Suprapubic skin (tissue), 4 donors: ENCODE measurements around the gene NMNAT2. TPM values are rescaled to one million over a fixed set of nuclear protein-coding genes. Genes with fewer than 3 reads are reported as not detected.
"Not testable (repeated sequence)": the region's sequence is repeated elsewhere in the genome, so short reads cannot be mapped to it uniquely, and the experiment has no call there.

ENCODE experiments used
- DNase-seq, 2 donors: peaks; one replicate each; pipeline ENCODE4 v3.0.0-alpha.2; 2019; ENCODE audit warnings: low spot score in 2 of 2
- H3K27ac ChIP-seq: fragments of 200-600 bp; sonication (generic); one replicate; pipeline ENCODE4 v1.5.1; 2019
- H3K27me3 ChIP-seq: fragments of 200-600 bp; sonication (generic); one replicate; pipeline ENCODE4 v1.5.1; 2019
- H3K36me3 ChIP-seq: fragments of 200-600 bp; sonication (generic); one replicate; pipeline ENCODE4 v1.5.1; 2019
- H3K4me1 ChIP-seq: fragments of 200-600 bp; sonication (generic); one replicate; pipeline ENCODE4 v1.5.1; 2019
- H3K4me3 ChIP-seq: fragments of 200-600 bp; sonication (generic); one replicate; pipeline ENCODE4 v1.5.1; 2019; ENCODE audit warnings: mild to moderate bottlenecking
- H3K9me3 ChIP-seq: fragments of 200-600 bp; sonication (generic); one replicate; pipeline ENCODE4 v1.5.1; 2019
- EP300 ChIP-seq: sonication (generic); formaldehyde crosslinking; IDR thresholded peaks from one replicate; pipeline ENCODE4 v1.6.1; 2017; ENCODE audit warnings: antibody characterized with exemption
- POLR2A ChIP-seq, 2 donors: fragments of 450-650 bp; IDR thresholded peaks; one replicate each; pipeline ENCODE4 v1.6.1; 2017; ENCODE audit warnings: antibody characterized with exemption in 2 of 2, mild to moderate bottlenecking in 2 of 2, moderate library complexity in 2 of 2
- POLR2AphosphoS5 ChIP-seq, 3 donors: sonication (generic); formaldehyde crosslinking; IDR thresholded peaks; one replicate each; pipeline ENCODE4 v1.6.1; 2017; ENCODE audit warnings: antibody characterized with exemption in 3 of 3
- WGBS: methylation state at CpG from one replicate; pipeline ENCODE4 v1.1.5; 2018; 5-methylcytosine and 5-hydroxymethylcytosine counted together
- total RNA-seq, 4 donors: library from RNA; depleted of rRNA; stranded (reverse); fragments of >200 nt; gene quantifications; one replicate each; pipeline ENCODE4 v1.1.0, GENCODE V29; 2016
- TF ChIP-seq, protein P1 (sequence below), 2 donors: fragments of 200-600 bp in 1 of 2; fragments of 450-650 bp in 1 of 2; sonication (generic) in 1 of 2; IDR thresholded peaks; one replicate each; pipeline ENCODE4 v1.5.1; 2016 to 2019; ENCODE audit warnings: antibody characterized with exemption in 2 of 2, mild to moderate bottlenecking in 1 of 2, moderate library complexity in 1 of 2

The NMNAT2 gene
- total RNA-seq, 4 donors from 2014 or later: 0.48 to 0.81 (median 0.68) TPM

- TF ChIP-seq POLR2A (IDR thresholded peaks at IDR 0.05): no peak
- TF ChIP-seq, protein P1, sequence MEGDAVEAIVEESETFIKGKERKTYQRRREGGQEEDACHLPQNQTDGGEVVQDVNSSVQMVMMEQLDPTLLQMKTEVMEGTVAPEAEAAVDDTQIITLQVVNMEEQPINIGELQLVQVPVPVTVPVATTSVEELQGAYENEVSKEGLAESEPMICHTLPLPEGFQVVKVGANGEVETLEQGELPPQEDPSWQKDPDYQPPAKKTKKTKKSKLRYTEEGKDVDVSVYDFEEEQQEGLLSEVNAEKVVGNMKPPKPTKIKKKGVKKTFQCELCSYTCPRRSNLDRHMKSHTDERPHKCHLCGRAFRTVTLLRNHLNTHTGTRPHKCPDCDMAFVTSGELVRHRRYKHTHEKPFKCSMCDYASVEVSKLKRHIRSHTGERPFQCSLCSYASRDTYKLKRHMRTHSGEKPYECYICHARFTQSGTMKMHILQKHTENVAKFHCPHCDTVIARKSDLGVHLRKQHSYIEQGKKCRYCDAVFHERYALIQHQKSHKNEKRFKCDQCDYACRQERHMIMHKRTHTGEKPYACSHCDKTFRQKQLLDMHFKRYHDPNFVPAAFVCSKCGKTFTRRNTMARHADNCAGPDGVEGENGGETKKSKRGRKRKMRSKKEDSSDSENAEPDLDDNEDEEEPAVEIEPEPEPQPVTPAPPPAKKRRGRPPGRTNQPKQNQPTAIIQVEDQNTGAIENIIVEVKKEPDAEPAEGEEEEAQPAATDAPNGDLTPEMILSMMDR (IDR thresholded peaks at IDR 0.05): no peak
- no peak for TF ChIP-seq POLR2AphosphoS5 (IDR thresholded peaks at IDR 0.05)
- TF ChIP-seq EP300: no peak
- Histone ChIP-seq H3K27me3 (peaks cover 3% of the 10 kb centered on the region), H3K9me3 (no peaks in the 10 kb centered on the region), H3K4me1 (no peaks in the 10 kb centered on the region), H3K4me3 (no peak overlapping the region), H3K27ac (no peak overlapping the region), H3K36me3 (no peaks in the 10 kb centered on the region)
- no peak for DNase-seq
- WGBS: 88% methylated on average over 2 of the region's 2 CpGs
These were observed 10.7 kb downstream of the NMNAT2 start for GRCh38 chr1:183407474-183407873.

DNA sequence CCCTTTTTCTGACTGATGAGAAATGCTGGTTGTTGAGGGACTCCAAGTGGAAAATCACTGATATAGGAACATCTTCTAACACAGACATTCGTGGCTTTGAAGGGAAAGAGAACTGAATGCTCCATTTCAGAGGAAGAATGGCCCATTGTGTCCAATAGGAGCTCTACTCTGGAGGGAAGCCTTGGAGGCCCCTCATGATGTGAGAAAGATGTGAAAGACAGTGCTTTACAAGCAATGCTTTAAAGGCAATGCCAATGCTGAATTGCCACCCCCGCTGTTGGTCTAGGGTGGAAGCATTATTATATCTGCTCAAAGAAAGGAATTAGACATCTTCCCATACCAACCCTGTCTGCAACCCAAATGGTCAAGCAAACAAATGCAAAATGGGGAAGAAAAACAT, 13.7 kb downstream of the NMNAT2 start:
- Histone ChIP-seq H3K27ac (no peak overlapping the region), H3K36me3 (no peaks in the 10 kb centered on the region), H3K27me3 (peaks cover 3% of the 10 kb centered on the region), H3K4me3 (no peak overlapping the region), H3K4me1 (no peaks in the 10 kb centered on the region), H3K9me3 (no peaks in the 10 kb centered on the region)
- no peak for DNase-seq
- 67% methylated on average over 2 of the region's 2 CpGs for WGBS
- TF ChIP-seq POLR2AphosphoS5 (IDR thresholded peaks at IDR 0.05) (no peak), EP300 (no peak), POLR2A (IDR thresholded peaks at IDR 0.05) (no peak)
- TF ChIP-seq, protein P1 (IDR thresholded peaks at IDR 0.05): no peak

DNA sequence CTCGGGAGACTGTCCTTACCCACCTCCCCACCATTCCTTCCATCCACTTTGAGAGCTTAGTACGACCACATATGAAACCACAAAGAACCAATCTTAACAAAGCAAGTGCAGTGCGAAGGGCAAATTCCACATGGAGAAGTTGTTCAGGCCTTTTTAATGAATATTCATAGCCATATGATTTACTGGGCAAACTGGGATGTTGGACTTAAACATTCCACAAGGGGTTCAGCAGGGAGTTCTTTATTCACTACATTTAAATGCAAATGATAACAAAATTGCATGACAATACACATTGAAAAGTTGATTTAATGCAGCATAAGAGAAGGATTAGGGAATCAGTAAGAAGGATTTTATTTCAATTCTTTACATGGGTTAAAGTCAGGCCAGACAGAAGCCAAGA, 14.7 kb downstream of the NMNAT2 start:
- TF ChIP-seq POLR2AphosphoS5 (IDR thresholded peaks at IDR 0.05) (no peak), EP300 (no peak), POLR2A (IDR thresholded peaks at IDR 0.05) (no peak)
- TF ChIP-seq, protein P1 (IDR thresholded peaks at IDR 0.05): no peak
- WGBS: 52% methylated on average over 3 of the region's 3 CpGs
- Histone ChIP-seq H3K27ac (no peak overlapping the region), H3K4me1 (no peaks in the 10 kb centered on the region), H3K4me3 (no peak overlapping the region), H3K36me3 (no peaks in the 10 kb centered on the region), H3K27me3 (peaks cover 3% of the 10 kb centered on the region), H3K9me3 (no peaks in the 10 kb centered on the region)
- DNase-seq: no peak

GRCh38 chr1:183401565-183401964, 16.6 kb downstream of the NMNAT2 start:
- H3K9me3 ChIP-seq: not testable (repeated sequence)
- WGBS: 72% methylated on average over 1 of the region's 1 CpG

DNA sequence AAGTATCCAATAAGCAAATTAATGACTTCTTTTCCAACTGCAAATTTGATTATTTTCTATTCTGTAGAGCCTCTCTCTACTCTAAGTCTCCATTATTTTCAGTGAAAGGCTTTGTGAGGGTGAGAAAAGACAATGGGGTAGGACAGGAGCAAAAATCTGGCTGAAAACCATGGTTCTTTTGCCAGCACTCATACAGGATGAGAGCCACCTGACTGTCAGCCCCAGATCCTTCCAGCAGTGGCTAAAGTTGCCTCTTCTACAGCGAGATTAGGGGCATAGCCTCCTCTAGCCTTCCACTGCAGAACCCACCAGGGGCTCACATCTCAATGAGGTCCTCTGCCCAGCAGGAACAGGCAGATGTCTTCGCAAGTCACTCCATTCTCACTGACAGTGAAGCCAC, 23.7 kb downstream of the NMNAT2 start:
- no peak for DNase-seq

More at GRCh38 chr1:183401565-183401964, 16.6 kb downstream of the NMNAT2 start:
- DNase-seq, H3K4me1 ChIP-seq, H3K27me3 ChIP-seq, H3K36me3 ChIP-seq, H3K27ac ChIP-seq, H3K4me3 ChIP-seq: not testable (repeated sequence)

More for the DNA sequence above, 23.7 kb downstream of the NMNAT2 start:
- TF ChIP-seq, protein P1 (IDR thresholded peaks at IDR 0.05): no peak
- TF ChIP-seq POLR2A (IDR thresholded peaks at IDR 0.05) (no peak), POLR2AphosphoS5 (IDR thresholded peaks at IDR 0.05) (no peak), EP300 (no peak)
- H3K36me3 ChIP-seq: no peaks in the 10 kb centered on the region
- H3K4me3 ChIP-seq: no peak overlapping the region
- H3K9me3 ChIP-seq: no peaks in the 10 kb centered on the region
- H3K4me1 ChIP-seq: no peaks in the 10 kb centered on the region
- H3K27me3 ChIP-seq: peaks cover 2% of the 10 kb centered on the region
- WGBS: 95% methylated on average over 2 of the region's 2 CpGs
- no peak overlapping the region for H3K27ac ChIP-seq
